HG03060 (cell line): ENCODE results near the gene ADAMTS19.

Experiments
- ATAC-seq: cut with Tn5 transposase; IDR thresholded peaks from one replicate; pipeline ENCODE4 v1.9.1; 2021; ENCODE audit warnings: low read depth, moderate number of reproducible peaks; ENCODE audit not compliant: unreplicated experiment

Gene ADAMTS19

DNA sequence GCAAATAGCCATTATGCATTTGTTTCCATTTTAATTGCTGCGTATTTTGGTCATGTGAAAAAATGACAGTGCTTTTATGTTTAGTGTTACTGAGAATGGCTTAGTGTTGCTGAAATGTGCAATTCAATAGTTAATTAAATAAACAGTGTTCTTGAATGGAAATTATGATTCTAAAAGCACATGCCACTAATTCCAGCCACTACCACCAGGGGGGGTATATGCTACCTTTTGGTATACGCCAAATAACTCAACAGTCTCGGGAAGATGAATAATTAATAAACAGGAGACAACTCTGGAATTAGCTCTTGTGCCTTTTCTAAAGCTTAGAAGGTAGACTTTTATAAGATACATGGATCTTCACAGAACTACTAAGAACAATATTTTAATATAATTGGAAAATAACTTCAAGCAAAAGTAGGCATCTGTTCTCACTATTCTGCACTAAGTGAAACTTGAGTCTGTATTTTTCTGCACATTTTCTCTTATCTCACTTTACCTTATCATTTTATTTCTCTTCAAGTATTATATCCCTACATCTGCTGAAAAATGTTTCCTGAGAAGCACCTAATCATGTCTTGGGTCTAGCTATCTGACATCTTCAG lies 204.3 kb downstream of the ADAMTS19 start:
- ATAC-seq = peak; percentile 54

DNA sequence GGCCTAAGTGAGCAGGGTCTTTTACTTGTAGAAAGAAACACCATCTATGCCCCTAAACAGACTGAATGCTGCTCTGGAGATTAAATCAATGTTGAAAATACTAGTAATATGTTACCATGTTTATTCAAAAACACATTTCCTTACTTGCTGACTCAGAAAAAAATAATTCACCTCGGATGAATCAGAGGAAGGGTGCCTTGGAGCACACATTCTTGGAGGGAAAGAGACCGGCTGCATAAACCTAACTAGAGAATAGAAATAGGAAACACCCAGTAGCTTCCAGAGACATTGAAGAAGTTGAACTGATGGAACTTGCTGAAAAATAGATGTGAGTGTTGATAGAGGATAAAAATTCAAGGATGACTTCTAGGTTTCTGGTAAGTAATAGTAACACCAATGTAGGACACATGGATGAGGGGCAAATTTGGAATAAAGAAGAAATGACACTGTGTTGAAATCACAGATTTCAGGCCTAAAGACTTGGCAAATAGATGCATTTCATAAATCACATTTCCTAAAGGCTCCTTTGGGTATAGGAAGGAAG lies 210.9 kb downstream of the ADAMTS19 start:
- ATAC-seq = no peak

DNA sequence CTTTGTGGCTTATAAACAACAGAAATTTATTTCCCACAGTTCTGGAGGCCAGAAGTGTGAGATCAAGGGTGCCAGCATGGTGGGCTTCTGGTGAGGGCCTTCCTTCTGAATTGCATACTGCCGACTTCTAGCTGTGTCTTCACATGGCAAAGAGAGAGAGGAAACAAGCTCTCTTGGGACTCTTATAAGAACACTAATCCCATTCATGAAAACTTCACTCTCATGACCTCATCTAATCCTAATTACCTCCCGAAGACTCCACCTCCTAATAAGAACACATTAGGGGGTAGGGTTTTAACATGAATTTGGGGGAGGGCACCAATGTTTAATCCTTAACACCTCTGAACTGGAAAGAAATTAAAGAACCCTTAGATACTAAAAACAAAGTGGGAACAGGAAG lies 211.9 kb downstream of the ADAMTS19 start:
- ATAC-seq = no peak

DNA sequence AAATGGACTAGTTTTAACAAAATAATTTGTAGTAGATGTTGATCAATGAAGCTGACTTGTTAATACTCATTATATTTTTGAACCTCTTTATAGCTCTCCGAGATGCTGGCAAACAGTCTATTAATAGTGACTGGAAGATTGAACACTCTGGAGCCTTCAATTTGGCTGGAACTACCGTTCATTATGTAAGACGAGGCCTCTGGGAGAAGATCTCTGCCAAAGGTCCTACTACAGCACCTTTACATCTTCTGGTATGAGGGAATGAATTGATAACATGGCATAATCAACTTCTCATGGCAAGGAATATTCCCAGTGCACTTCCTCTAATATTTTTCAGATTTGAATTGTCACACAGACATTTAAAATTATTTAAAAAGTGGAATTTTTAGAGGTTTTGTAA lies 219.6 kb downstream of the ADAMTS19 start:
- ATAC-seq = no peak

DNA sequence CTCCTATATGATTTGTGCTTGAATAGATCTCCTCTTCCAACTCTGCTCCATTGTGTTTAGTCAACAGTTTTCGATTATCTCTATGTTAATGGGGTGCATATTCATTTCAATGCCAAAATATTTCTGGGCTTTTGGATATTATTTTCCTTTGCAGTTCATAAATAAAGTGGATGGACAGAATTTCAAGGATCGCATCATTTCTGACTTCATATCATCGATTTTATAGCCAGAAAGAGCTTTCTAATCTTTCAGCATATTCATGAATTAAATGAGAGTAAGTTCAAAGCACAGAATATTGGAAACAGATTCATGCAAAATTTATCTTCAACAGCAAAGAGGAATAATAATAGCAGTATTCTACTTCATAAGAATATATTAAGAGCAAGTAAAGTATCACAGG lies 227.8 kb downstream of the ADAMTS19 start:
- ATAC-seq = no peak

DNA sequence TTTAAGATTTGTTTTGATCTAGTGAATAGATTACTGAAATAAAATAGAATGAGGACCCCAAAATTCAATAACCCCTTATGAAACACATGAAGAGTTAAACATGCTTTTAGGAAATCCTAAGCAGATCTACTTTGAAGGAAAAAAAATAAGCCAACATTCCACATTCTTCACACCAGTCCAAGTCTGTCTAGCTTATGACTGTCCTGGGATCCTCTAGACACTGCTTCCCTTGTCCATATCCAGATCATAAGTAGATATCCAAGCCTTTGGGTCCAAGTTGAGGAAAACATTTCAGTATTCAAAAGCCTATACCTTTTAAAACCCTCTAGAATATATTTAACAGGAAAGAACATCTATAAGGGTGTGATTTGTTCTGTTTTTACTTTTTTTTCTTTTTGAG lies 228.9 kb downstream of the ADAMTS19 start:
- no peak for ATAC-seq

DNA sequence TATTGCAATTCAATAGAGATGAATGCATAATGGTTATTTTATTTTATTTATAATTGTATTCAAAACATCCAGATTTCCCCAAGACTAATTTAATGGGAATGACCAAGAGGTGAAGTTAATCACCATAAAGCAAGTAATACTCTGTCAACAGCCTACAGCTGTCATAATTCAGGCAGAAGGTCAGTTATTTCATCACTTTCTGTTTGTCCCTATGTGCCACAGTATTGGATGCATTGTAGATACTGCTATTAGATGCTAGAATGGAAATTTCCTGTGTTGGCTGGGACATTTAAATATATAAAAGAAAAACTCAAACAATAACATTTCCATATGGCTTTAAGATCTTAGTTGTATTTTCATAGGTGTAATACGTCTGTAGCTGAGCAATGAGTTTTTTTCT lies 231.1 kb downstream of the ADAMTS19 start:
- no peak for ATAC-seq

DNA sequence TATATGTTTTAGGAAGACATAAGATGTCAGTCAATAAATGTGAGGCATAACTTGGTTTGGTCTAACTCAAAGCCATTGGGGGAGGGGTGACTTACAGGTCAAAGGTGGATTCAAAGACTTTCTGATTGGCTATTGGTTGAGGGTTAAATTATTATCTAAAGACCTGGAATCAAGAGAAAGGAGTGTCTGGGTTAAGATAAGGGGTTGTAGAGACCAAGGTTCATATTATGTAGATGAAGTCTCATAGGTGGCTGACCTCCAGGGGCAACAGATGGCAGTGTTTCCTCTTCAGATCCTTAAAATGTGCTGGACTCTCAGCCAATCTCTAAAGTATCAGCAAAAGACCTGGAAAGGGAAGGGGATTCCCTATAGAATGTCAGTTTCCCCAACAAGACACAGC lies 236.5 kb downstream of the ADAMTS19 start:
- no peak for ATAC-seq

DNA sequence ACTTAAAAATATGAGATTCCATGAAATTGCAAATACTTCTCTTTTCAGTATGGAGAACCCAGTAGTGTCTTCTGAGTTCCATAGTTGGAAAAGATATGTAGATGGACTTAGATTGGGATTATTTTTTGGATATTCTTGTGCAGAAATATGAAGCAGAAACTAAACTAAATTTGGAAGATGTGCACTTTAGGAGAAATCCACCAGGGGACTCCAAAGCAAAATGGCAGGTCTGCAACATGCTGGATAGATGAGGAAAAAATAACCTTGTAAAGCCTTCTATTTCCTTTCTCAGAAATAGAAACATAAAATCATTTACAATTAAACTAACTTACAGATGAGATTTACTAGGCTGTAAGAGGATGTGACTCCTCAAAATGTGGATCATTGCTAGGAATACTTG lies 238.6 kb downstream of the ADAMTS19 start:
- ATAC-seq = no peak

DNA sequence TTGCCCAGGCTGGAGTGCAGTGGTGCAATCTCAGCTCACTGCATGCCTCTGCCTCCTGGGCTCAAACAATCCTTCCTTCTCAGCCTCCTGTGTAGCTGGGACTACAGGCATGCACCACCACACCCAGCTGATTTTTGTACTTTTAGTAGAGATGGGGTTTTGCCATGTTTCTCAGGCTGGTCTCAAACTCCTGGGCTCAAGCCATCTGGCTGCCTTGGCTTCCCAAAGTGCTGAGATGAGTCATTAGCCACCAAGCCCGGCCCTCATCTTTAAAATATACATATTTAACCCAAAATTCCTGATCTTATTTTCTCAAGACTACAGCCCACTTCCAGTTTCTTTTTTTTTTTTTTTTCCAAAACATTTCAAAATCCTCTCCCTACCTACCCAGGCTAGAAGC lies 256.1 kb downstream of the ADAMTS19 start:
- ATAC-seq = no peak

DNA sequence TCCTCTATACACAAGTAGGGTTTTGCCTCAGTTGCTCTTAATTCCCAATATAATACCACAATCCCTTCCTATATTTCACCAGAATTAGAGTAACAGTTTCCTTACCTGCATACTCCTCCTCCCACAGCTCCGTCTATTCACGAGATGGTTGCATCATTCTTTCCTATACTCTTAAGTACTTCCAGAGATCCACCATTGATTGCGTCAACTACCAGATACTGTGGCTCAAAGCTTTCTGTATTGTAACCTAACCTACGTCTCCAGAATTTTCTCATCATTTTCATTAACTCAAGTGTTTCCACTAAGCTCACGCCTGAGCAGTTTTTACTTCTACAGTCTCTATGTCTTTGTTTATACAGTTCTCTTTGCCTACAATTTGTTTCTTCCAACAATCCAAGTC lies 256.6 kb downstream of the ADAMTS19 start:
- no peak for ATAC-seq

DNA sequence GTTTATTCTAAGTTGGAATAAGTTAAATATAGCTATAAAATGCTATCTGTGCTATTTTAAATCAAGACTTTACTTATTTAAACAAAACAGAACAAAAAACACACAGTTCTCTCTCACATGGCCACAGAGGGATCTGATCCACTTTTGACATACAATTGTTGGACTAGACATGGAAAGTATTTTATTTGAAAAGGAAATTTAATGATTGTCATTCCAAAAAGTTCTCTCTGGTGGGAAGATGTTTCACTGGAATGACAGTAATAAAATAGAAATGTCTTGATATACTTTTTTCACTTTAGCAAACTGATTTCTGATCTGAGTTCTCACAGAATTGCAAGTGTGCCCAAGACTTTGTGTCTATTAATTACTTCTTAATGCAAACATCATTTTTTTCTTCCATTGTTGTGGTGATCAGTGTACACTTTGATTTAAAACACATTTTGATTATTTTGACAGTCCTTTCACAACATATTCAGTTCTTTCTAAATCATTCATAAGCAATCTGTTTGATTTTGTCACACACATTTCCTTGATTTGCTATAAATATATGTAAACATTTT lies 257.7 kb downstream of the ADAMTS19 start:
- no peak for ATAC-seq

DNA sequence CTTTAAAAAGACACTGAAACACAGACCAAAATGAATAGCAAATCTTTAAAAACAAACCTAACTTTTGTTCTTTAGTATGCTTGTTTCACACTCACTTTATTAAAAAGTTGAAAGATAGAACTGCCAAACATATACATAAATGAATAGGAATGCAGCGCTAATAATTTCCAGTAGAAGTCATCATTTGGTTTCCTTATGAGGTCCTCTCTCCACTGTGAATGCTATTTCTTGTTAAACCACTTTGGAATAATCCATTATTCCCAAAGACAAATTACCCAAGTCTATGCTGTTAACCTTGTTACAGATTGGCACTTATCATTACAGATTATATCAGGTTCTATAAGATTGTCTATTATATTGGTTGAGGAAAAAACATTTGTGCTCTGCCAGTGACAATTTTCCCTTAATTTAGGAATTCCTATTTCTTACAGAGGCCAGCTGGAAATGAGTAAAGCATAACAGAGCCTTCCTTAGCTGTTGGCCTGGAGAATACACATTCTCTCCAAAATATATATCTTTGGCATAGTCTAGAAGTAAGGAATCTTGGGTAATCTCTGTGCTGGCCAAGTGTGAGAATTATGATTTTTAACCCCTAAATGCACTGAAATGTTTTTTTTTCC lies 258.5 kb downstream of the ADAMTS19 start:
- ATAC-seq = no peak

DNA sequence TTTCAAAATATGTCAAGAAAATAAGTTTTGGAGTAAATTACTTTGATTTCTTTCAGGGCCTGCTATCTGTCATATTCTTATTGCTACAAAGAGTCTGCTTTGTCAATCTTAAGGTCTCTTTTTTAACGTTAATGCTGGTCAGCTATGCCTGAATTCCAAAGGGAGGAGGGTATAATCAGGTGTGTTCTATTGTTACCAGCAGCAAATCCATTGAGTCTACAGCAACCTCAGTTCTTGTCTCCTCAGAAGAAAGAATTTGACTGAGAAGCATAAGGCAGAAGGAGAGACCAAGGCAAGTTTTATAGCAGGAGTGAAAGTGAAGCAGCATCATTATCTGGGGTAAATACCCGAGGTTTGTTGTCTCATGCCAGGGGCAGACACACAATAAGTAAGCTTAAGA lies 264.1 kb downstream of the ADAMTS19 start:
- no peak for ATAC-seq

DNA sequence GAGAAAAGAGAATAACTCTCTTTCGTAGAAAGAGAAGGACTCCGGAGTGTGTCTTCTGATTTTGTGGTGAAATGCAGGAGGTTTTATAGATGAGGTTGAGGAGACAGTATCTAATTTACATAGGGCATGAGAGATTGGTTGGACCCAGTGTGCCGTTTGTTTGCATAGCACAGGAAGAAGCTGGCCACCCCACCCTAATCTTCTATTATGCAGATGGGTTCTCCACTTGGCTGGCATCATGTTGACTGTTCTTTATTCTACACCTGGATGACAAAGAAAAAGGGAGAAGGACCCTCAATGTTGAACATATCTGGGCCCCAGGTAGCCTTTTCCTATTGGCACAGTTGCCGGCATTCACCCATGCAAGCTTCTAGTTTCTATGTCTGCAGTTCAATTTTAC lies 264.5 kb downstream of the ADAMTS19 start:
- ATAC-seq = no peak

DNA sequence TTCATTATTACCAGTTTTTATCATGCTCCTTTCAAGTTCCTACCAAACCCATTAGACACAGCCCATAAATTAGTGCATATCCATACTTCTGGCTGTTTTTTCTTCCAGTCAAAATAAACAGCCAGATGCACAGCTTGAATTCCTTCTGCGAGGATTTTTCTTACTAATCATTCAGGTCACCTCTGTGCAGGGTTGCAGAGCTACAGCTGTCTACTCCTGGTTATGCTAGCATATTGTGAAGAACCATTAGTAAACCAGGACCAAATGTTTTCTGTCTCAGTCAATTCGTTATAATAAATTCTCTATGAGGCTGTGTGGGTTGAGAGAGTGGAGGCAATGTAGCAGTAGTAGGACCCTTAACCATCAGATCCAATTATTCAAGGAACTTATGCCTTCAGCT lies 279.7 kb downstream of the ADAMTS19 start:
- ATAC-seq = no peak

DNA sequence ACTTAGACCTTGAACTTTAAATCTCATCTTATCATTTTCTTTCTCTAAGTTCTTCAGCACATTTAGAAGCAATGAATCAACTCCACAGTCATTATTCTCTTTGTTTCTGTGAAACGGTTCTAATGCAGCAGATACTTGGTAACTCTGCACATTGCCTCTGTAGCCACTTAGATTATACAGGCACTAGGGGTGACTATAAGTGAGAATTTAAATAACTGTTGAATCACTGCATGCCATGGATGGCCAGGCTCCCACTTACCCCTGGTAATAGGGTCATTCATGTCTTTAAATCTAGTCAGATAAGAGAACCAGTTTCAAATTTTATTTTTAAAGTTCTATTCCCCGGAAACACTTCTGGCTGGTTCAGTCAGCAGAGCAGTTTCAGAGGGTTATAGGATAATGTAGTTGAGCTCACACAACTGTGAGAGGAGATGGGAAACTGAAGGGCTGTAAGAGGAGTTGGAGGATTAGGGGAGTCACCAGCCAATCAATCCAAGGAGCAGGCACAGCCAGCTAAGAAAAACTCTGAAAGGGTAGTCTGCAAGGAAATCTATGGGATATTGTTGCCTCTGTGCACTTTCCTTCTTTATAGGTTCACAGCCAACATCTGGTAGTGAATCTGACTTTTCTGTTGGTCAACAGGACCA lies 283.6 kb downstream of the ADAMTS19 start:
- ATAC-seq = no peak

DNA sequence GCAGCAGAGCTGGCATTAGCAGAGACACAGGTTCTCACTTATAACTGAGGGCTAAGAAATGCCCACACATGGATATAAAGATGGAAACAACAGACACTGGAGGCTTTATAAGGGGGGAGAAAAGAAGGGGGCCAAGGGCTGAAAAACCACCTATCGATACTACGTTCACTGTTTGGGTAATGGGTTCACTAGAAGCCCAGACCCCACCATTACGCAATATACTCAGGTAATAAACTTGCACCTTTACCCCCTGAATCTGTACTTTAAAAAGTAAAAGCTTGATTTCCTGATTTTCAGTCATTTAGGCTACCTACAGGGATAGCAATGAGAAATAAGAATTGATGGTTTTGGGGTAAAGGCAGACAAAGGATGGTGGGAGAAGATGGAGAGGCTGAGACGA lies 285.9 kb downstream of the ADAMTS19 start:
- ATAC-seq = no peak

DNA sequence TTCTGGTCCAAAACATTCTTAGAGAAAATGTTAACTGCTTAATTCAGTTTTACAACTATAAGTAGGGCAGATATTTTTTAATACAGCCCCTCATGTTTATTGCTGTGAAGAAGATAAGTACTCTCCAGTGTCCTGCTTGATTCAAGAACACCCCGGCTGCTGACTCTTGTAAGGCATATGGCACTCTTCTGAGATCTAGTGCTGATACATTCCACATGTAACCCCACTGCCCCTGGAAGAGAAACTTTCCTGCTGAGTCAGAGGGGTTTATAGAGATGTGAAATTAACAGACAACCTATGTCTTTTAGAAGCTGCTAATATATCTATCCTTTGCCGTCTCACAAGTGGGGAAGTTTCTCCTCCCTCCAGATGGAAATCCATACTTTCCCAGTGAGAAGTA lies 286.8 kb downstream of the ADAMTS19 start:
- no peak for ATAC-seq

DNA sequence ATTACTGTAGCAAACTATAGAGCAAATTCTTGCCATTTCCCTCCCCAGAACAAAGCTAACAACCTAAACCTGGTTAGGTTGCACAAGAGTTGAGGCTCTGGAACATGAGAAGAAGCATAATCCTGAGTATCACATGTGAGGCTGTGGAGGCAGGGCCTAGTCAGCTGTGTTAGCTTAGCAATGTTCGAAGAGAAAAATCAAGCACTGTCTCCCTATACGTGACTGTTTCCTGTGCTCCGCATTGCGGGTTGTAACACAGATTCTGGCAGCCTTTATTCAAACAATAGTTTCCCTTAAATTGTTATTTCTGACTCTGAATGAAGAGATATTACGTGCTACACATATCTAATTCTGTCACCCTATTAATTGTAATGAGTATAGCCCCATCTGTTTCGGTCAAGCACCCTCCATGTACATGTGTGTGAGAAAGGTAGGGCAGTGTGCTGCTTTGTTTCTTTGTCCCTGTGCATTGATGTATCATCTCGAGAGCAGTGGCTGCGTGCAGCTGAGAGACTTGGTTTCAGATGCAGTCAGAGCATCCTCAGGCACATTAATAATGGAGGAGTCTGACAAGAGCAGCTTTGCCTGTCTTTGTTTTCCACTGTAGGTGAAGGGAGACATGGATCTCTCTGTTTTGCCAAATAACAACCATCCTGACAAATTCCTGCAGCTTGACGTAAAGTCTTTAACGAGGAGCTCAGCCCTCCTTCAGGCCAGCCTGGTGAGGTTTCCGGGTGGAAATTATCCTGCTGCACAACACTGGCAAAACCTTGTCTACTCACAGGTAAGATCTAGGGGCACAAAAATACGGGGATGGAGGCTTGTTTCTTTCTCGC lies 287.7 kb downstream of the ADAMTS19 start, which contains the start of gene MINAR2:
MINAR2 (plus strand) TSS at position 523 of the 836 bp plus-strand sequence; CDS start at position 620, 97 bp downstream.
- ATAC-seq = no peak
